Thymus (tissue), 11 donors: ENCODE measurements around the gene GCDH. TPM values are rescaled to one million over a fixed set of nuclear protein-coding genes. Genes with fewer than 3 reads are reported as not detected.

Experiments used
- DNase-seq, 9 donors: peaks; one replicate each; pipeline ENCODE4 v3.0.0-alpha.2; 2013; ENCODE audit warnings: low spot score in 9 of 9, low read depth in 6 of 9, missing footprints in 1 of 9
- H3K27ac ChIP-seq, 2 donors: one replicate each; pipeline ENCODE4 v1.5.1; 2013; ENCODE audit warnings: control low read depth in 1 of 2, low read depth in 1 of 2, low read length in 1 of 2, mild to moderate bottlenecking in 1 of 2, moderate library complexity in 1 of 2
- H3K27me3 ChIP-seq, 2 donors: one replicate each; pipeline ENCODE4 v1.5.1; 2013; ENCODE audit warnings: low read length in 1 of 2; ENCODE audit not compliant: control insufficient read depth in 2 of 2, insufficient read depth in 1 of 2
- H3K36me3 ChIP-seq, 2 donors: one replicate each; pipeline ENCODE4 v1.5.1; 2013; ENCODE audit warnings: low read length in 1 of 2, mild to moderate bottlenecking in 1 of 2, moderate library complexity in 1 of 2; ENCODE audit not compliant: control insufficient read depth in 2 of 2, insufficient read depth in 2 of 2
- H3K4me1 ChIP-seq, 2 donors: one replicate each; pipeline ENCODE4 v1.5.1; 2013; ENCODE audit warnings: low read length in 2 of 2; ENCODE audit not compliant: control insufficient read depth in 2 of 2, insufficient read depth in 2 of 2
- H3K4me3 ChIP-seq, 2 donors: one replicate each; pipeline ENCODE4 v1.5.1; 2013; ENCODE audit warnings: low read length in 2 of 2, control low read depth in 1 of 2, mild to moderate bottlenecking in 1 of 2
- H3K9me3 ChIP-seq, 2 donors: one replicate each; pipeline ENCODE4 v1.5.1; 2013; ENCODE audit warnings: low read length in 1 of 2, mild to moderate bottlenecking in 1 of 2; ENCODE audit not compliant: control insufficient read depth in 2 of 2, insufficient read depth in 1 of 2
- WGBS: extraction: QIAGEN DNeasy Blood & Tissue Kit; methylation state at CpG from one replicate; pipeline ENCODE4 v1.1.7; 2013; 5-methylcytosine and 5-hydroxymethylcytosine counted together
- polyA plus RNA-seq: library from polyadenylated mRNA; stranded (reverse); fragments of 200-250 nt; gene quantifications from one replicate; pipeline ENCODE4 v1.2.3, GENCODE V29; 2013
- total RNA-seq: library from RNA; stranded (reverse); fragments of 120-200 nt; gene quantifications from one replicate; pipeline ENCODE4 v1.2.4, GENCODE V29; 2013
- donor health status: healthy.

Gene GCDH
- total and polyA plus RNA-seq, 2 donors: 21.9 to 33.6 TPM

GRCh38 chr19:12940897-12941296 lies 49.9 kb downstream of the GCDH start:
- Histone ChIP-seq H3K4me1 (peaks cover 32 to 72% of the 10 kb centered on the region in 2 donors), H3K27me3 (peaks cover 0 to 3% of the 10 kb centered on the region in 2 donors), H3K9me3 (no peaks in the 10 kb centered on the region), H3K27ac (no peak overlapping the region), H3K4me3 (peak overlapping the region in 1 of 2 donors; percentile 93), H3K36me3 (peaks cover 46 to 66% of the 10 kb centered on the region in 2 donors)
- DNase-seq: no peak
- WGBS: 96% methylated on average over 2 of the region's 2 CpGs

GRCh38 chr19:12943437-12944044 lies 52.6 kb downstream of the GCDH start:
- H3K9me3 ChIP-seq: no peaks in the 10 kb centered on the region
- peaks cover 19 to 65% of the 10 kb centered on the region in 2 donors for H3K4me1 ChIP-seq
- H3K27ac ChIP-seq: peak overlapping the region in 1 of 2 donors; percentile 15
- H3K36me3 ChIP-seq: peaks cover 60 to 79% of the 10 kb centered on the region in 2 donors
- WGBS: 95% methylated on average over 18 of the region's 18 CpGs
- peaks cover 0 to 3% of the 10 kb centered on the region in 2 donors for H3K27me3 ChIP-seq
- no peak for DNase-seq
- no peak overlapping the region for H3K4me3 ChIP-seq

GRCh38 chr19:12944104-12944674 lies 53.2 kb downstream of the GCDH start:
- H3K27ac ChIP-seq: peak overlapping the region in 1 of 2 donors; percentile 81
- no peak overlapping the region for H3K4me3 ChIP-seq
- peaks cover 0 to 3% of the 10 kb centered on the region in 2 donors for H3K27me3 ChIP-seq
- H3K9me3 ChIP-seq: no peaks in the 10 kb centered on the region
- peaks cover 66 to 82% of the 10 kb centered on the region in 2 donors for H3K36me3 ChIP-seq
- no peak for DNase-seq
- peaks cover 19 to 65% of the 10 kb centered on the region in 2 donors for H3K4me1 ChIP-seq
- WGBS: 93% methylated on average over 2 of the region's 2 CpGs

DNA sequence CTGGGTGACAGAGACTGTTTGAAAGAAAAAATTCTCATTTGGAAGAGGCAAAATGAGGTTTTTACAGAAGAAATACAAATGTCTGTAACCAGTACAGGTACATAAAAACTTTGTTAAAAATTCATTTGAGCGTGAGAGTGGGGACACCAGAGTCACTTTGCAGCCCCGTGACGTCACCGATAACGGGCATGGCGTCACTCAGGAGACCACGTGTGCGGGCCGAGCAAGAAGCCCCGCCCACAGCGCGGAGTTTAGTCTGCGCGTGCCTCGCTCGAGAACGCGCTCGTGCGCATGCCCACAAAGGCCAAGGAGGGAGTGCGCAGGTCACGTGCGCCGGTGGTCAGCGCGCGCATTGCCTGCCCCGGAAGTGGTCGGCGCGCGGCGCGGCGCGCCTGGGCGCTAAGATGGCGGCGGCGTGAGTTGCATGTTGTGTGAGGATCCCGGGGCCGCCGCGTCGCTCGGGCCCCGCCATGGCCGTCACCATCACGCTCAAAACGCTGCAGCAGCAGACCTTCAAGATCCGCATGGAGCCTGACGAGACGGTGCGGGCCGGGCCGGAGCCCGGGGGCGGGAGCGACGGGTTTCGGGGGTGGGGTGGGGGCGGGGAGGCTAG lies 54.6 kb downstream of the GCDH start, which contains the start of gene RAD23A:
Gene RAD23A, plus strand, starts transcription at position 384 of the 613 bp plus-strand sequence. Its CDS starts 87 bp downstream, at position 471.
- Histone ChIP-seq H3K9me3 (no peaks in the 10 kb centered on the region), H3K27ac (peak within 1 kb of the TSS; percentile 81 to 98), H3K27me3 (peaks cover 0 to 3% of the 10 kb centered on the region in 2 donors), H3K36me3 (peaks cover 71 to 81% of the 10 kb centered on the region in 2 donors), H3K4me3 (peak within 1 kb of the TSS; percentile 65 to 88), H3K4me1 (peaks cover 5 to 52% of the 10 kb centered on the region in 2 donors)
- 1% methylated on average over 62 of the region's 62 CpGs for WGBS
- peak; percentile 90 to 98 (median 95) for DNase-seq

DNA sequence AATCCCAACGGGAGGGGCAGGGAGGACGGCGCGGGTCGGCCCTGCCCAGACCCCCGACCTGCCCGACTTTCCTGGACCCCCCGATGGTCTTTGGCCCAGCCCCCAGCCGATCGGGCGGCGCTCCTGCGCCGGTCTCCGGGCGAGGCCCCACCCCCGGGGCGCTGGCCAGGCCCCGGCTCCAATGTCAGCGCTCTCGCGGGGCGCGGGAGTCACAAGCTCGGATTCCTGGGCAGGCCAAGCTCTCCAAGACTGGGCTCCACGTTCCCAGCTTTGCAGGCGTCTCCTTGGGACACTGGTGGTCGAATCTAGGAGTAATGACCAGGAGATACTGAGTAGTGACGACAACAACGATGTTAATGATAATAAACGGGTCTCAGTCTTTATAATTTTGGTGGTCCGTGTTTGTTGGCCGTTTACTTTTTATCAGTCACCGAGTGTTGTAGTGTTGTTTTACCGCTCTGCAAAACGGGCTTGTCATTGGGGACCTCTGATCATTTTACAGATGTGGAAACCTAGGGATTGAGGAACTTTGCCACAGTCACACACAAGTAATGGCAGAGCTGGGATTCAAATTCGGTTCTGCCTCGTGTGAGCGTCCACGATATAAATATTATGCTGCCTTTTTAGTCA lies 55.2 kb downstream of the GCDH start:
- H3K36me3 ChIP-seq: peaks cover 71 to 80% of the 10 kb centered on the region in 2 donors

GRCh38 chr19:12946731-12947496 lies 56.0 kb downstream of the GCDH start:
- H3K4me1 ChIP-seq: peaks cover 0 to 41% of the 10 kb centered on the region in 2 donors
- H3K27me3 ChIP-seq: peaks cover 0 to 3% of the 10 kb centered on the region in 2 donors
- peaks cover 71 to 78% of the 10 kb centered on the region in 2 donors for H3K36me3 ChIP-seq
- WGBS: 91% methylated on average over 14 of the region's 14 CpGs
- H3K27ac ChIP-seq: peak overlapping the region in 1 of 2 donors; percentile 76
- peak overlapping the region; percentile 65 to 88 for H3K4me3 ChIP-seq
- DNase-seq: no peak
- no peaks in the 10 kb centered on the region for H3K9me3 ChIP-seq

More for the DNA sequence above, 55.2 kb downstream of the GCDH start:
- DNase-seq: peak in 1 of 9 donors; percentile 45
- Histone ChIP-seq H3K4me3 (peak overlapping the region; percentile 65 to 88), H3K4me1 (peaks cover 0 to 46% of the 10 kb centered on the region in 2 donors), H3K27me3 (peaks cover 0 to 3% of the 10 kb centered on the region in 2 donors), H3K9me3 (no peaks in the 10 kb centered on the region), H3K27ac (peak overlapping the region; percentile 76 to 98)
- 2% methylated on average over 40 of the region's 40 CpGs for WGBS

DNA sequence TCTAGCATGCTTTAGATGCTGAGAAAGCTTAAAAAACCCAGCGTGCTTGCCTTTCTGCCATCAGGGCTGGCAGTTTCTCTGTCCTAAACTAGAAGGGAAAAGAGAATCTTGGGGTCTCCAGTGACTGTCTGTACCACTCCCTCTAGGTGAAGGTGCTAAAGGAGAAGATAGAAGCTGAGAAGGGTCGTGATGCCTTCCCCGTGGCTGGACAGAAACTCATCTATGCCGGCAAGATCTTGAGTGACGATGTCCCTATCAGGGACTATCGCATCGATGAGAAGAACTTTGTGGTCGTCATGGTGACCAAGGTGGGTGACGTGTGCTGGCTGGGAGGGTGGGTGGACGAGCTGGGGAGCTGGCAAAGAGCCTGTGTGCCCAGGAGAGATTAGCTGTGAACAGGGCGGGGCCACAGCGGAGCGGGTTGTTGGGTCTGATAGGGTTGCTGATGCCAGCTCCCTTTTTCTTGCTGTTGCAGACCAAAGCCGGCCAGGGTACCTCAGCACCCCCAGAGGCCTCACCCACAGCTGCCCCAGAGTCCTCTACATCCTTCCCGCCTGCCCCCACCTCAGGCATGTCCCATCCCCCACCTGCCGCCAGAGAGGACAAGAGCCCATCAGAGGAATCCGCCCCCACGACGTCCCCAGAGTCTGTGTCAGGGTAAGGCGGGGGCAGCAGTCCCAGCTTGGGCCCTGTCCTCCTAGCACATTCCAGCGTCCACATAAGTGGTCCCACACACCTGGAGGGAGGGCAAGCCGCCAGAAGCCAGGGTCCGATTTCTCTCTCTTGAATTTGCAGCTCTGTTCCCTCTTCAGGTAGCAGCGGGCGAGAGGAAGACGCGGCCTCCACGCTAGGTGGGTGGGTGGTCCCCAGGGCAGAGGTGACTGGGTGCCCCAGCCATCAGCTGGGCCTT lies 57.0 kb downstream of the GCDH start:
- Histone ChIP-seq H3K4me1 (peaks cover 0 to 35% of the 10 kb centered on the region in 2 donors), H3K27ac (no peak overlapping the region), H3K9me3 (no peaks in the 10 kb centered on the region), H3K36me3 (peaks cover 75 to 77% of the 10 kb centered on the region in 2 donors), H3K27me3 (peaks cover 0 to 3% of the 10 kb centered on the region in 2 donors), H3K4me3 (no peak overlapping the region)
- 97% methylated on average over 28 of the region's 28 CpGs for WGBS
- no peak for DNase-seq
